ENCODE measurements around the gene TNFRSF19. TPM values are rescaled to one million over a fixed set of nuclear protein-coding genes. Genes with fewer than 3 reads are reported as not detected.
A peak's percentile ranks its signal among the peaks of the same experiment; 100 is the strongest.

TNFRSF19 gene
- total and polyA plus RNA-seq, 2 of the 13 experiments (the other 11 are each of a cell fraction or from before 2014, with no cell fraction given), result 75.3 to 77.7 TPM

DNA sequence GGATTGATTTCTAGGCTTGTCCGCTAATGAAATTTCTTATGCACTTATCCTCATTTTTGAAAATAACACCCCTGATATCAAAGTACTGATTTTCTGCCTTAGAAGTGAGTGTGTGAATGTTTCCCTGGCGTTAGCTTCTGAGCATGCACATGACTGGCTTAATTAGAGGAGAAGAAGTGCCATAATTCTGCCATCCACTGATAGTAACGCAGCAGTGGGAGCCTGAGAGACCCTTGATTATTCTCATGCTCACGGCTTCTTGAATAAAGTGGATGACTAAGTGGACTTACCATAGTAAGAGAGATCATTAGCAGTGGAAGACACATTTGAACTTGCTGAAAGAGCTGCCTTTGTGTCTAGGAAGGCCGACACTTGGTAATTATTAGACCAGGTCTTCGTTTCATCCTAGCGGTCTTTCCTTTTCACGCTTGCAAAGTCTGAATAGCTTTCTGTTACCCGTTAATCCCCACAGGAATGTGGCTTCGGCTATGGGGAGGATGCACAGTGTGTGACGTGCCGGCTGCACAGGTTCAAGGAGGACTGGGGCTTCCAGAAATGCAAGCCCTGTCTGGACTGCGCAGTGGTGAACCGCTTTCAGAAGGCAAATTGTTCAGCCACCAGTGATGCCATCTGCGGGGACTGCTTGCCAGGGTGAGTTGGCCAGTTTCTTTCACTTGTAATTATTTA lies 45.3 kb downstream of the TNFRSF19 start (continued):
- TF ChIP-seq, protein P1, sequence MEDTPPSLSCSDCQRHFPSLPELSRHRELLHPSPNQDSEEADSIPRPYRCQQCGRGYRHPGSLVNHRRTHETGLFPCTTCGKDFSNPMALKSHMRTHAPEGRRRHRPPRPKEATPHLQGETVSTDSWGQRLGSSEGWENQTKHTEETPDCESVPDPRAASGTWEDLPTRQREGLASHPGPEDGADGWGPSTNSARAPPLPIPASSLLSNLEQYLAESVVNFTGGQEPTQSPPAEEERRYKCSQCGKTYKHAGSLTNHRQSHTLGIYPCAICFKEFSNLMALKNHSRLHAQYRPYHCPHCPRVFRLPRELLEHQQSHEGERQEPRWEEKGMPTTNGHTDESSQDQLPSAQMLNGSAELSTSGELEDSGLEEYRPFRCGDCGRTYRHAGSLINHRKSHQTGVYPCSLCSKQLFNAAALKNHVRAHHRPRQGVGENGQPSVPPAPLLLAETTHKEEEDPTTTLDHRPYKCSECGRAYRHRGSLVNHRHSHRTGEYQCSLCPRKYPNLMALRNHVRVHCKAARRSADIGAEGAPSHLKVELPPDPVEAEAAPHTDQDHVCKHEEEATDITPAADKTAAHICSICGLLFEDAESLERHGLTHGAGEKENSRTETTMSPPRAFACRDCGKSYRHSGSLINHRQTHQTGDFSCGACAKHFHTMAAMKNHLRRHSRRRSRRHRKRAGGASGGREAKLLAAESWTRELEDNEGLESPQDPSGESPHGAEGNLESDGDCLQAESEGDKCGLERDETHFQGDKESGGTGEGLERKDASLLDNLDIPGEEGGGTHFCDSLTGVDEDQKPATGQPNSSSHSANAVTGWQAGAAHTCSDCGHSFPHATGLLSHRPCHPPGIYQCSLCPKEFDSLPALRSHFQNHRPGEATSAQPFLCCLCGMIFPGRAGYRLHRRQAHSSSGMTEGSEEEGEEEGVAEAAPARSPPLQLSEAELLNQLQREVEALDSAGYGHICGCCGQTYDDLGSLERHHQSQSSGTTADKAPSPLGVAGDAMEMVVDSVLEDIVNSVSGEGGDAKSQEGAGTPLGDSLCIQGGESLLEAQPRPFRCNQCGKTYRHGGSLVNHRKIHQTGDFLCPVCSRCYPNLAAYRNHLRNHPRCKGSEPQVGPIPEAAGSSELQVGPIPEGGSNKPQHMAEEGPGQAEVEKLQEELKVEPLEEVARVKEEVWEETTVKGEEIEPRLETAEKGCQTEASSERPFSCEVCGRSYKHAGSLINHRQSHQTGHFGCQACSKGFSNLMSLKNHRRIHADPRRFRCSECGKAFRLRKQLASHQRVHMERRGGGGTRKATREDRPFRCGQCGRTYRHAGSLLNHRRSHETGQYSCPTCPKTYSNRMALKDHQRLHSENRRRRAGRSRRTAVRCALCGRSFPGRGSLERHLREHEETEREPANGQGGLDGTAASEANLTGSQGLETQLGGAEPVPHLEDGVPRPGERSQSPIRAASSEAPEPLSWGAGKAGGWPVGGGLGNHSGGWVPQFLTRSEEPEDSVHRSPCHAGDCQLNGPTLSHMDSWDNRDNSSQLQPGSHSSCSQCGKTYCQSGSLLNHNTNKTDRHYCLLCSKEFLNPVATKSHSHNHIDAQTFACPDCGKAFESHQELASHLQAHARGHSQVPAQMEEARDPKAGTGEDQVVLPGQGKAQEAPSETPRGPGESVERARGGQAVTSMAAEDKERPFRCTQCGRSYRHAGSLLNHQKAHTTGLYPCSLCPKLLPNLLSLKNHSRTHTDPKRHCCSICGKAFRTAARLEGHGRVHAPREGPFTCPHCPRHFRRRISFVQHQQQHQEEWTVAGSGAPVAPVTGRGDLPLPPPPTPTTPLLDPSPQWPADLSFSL (CRISPR knock-in tag; IDR thresholded peaks at IDR 0.05), result no peak
- TF ChIP-seq NR1H2 (CRISPR knock-in tag; IDR thresholded peaks at IDR 0.05; ENCODE audit: borderline replicate concordance, low read depth) (no peak), CBX5 (CRISPR knock-in tag; IDR thresholded peaks at IDR 0.05; ENCODE audit: borderline replicate concordance) (no peak), ZNF605 (CRISPR knock-in tag; IDR thresholded peaks at IDR 0.05) (no peak), STAT5B (CRISPR knock-in tag; IDR thresholded peaks at IDR 0.05) (no peak), ZKSCAN1 (IDR thresholded peaks at IDR 0.05; ENCODE audit: low read length) (no peak), ETV5 (CRISPR knock-in tag; IDR thresholded peaks at IDR 0.05; ENCODE audit: borderline replicate concordance) (peak; percentile 82), POLR2A (IDR thresholded peaks at IDR 0.05; ENCODE audit: insufficient read depth in 1 of 2, low read depth in 2 of 2, low read length in 2 of 2) (no peak), KLF11 (CRISPR knock-in tag; IDR thresholded peaks at IDR 0.05) (no peak), ELF3 (CRISPR knock-in tag; IDR thresholded peaks at IDR 0.05) (peak; percentile 80), ZBTB8A (CRISPR knock-in tag; IDR thresholded peaks at IDR 0.05; ENCODE audit: borderline replicate concordance, low read depth) (no peak), ZNF747 (CRISPR knock-in tag; IDR thresholded peaks at IDR 0.05; ENCODE audit: borderline replicate concordance) (0 out of 2 replicates have a peak, but pooled peaks have one; percentile 32), ZC3H13 (CRISPR knock-in tag; IDR thresholded peaks at IDR 0.05) (no peak), ZKSCAN5 (CRISPR knock-in tag; IDR thresholded peaks at IDR 0.05) (no peak)
- TF ChIP-seq, protein P2, sequence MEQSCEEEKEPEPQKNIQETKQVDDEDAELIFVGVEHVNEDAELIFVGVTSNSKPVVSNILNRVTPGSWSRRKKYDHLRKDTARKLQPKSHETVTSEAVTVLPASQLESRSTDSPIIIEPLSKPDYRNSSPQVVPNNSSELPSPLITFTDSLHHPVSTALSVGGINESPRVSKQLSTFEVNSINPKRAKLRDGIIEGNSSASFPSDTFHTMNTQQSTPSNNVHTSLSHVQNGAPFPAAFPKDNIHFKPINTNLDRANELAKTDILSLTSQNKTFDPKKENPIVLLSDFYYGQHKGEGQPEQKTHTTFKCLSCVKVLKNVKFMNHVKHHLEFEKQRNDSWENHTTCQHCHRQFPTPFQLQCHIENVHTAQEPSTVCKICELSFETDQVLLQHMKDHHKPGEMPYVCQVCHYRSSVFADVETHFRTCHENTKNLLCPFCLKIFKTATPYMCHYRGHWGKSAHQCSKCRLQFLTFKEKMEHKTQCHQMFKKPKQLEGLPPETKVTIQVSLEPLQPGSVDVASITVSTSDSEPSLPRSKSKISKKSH (CRISPR knock-in tag; IDR thresholded peaks at IDR 0.05; ENCODE audit: borderline replicate concordance), result no peak
- TF ChIP-seq, protein P3, sequence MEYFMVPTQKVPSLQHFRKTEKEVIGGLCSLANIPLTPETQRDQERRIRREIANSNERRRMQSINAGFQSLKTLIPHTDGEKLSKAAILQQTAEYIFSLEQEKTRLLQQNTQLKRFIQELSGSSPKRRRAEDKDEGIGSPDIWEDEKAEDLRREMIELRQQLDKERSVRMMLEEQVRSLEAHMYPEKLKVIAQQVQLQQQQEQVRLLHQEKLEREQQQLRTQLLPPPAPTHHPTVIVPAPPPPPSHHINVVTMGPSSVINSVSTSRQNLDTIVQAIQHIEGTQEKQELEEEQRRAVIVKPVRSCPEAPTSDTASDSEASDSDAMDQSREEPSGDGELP (IDR thresholded peaks at IDR 0.05; ENCODE audit: borderline replicate concordance, low read depth), result peak; percentile 17; the same call in 1 of the 2 replicates
- TF ChIP-seq, protein P4, sequence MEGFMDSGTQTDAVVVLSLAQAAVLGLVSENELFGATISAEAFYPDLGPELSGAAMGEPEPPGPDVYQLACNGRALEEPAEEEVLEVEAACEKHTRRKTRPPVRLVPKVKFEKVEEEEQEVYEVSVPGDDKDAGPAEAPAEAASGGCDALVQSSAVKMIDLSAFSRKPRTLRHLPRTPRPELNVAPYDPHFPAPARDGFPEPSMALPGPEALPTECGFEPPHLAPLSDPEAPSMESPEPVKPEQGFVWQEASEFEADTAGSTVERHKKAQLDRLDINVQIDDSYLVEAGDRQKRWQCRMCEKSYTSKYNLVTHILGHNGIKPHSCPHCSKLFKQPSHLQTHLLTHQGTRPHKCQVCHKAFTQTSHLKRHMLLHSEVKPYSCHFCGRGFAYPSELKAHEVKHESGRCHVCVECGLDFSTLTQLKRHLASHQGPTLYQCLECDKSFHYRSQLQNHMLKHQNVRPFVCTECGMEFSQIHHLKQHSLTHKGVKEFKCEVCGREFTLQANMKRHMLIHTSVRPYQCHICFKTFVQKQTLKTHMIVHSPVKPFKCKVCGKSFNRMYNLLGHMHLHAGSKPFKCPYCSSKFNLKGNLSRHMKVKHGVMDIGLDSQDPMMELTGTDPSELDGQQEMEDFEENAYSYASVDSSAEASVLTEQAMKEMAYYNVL (CRISPR knock-in tag; IDR thresholded peaks at IDR 0.05; ENCODE audit: borderline replicate concordance), result peak; percentile 72; the same call in 1 of the 2 replicates
- TF ChIP-seq, protein P5, sequence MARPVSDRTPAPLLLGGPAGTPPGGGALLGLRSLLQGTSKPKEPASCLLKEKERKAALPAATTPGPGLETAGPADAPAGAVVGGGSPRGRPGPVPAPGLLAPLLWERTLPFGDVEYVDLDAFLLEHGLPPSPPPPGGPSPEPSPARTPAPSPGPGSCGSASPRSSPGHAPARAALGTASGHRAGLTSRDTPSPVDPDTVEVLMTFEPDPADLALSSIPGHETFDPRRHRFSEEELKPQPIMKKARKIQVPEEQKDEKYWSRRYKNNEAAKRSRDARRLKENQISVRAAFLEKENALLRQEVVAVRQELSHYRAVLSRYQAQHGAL (CRISPR knock-in tag; IDR thresholded peaks at IDR 0.05; ENCODE audit: not compliant biosample characterization), result no peak
